ENCODE measurements around the gene KIAA1217. TPM values are rescaled to one million over a fixed set of nuclear protein-coding genes. Genes with fewer than 3 reads are reported as not detected.

The KIAA1217 gene
- polyA plus RNA-seq, 1 donor from 2014 or later, result 0.22 TPM

GRCh38 chr10:24579448-24579847 lies 370.5 kb downstream of the KIAA1217 start:
- Histone ChIP-seq H4K20me1 (ENCODE audit: insufficient read depth) (no peaks in the 10 kb centered on the region), H3K9ac (ENCODE audit: low read length) (no peak overlapping the region), H2AFZ (ENCODE audit: low read depth, low read length) (no peak overlapping the region), H3F3A (ENCODE audit: insufficient read depth, low read length, poor library complexity, severe bottlenecking) (no peaks in the 10 kb centered on the region), H3K4me3 (ENCODE audit: low read length) (peak overlapping the region; percentile 8), H3K27ac (ENCODE audit: low read length) (no peak overlapping the region), H3K4me2 (ENCODE audit: low read length) (no peak overlapping the region), H3K9me2 (ENCODE audit: insufficient read depth, low read length) (no peaks in the 10 kb centered on the region), H3K9me3 (ENCODE audit: low read length) (no peaks in the 10 kb centered on the region), H3K27me3 (ENCODE audit: insufficient read depth, low read depth, low read length) (no peaks in the 10 kb centered on the region), H3K79me2 (replicated peaks; ENCODE audit: insufficient read depth, low read length) (no peaks in the 10 kb centered on the region), H3K36me3 (ENCODE audit: insufficient read depth, low read length) (peaks cover 6% of the 10 kb centered on the region)
- TF ChIP-seq RAD21 (conservative IDR thresholded peaks at IDR 0.05), result no peak

GRCh38 chr10:24579906-24580305 lies 371.0 kb downstream of the KIAA1217 start:
- Histone ChIP-seq H3K27me3 (ENCODE audit: insufficient read depth, low read depth, low read length) (no peaks in the 10 kb centered on the region), H3K4me2 (ENCODE audit: low read length) (no peak overlapping the region), H3K9me2 (ENCODE audit: insufficient read depth, low read length) (no peaks in the 10 kb centered on the region), H3K27ac (ENCODE audit: low read length) (no peak overlapping the region), H3F3A (ENCODE audit: insufficient read depth, low read length, poor library complexity, severe bottlenecking) (no peaks in the 10 kb centered on the region), H2AFZ (ENCODE audit: low read depth, low read length) (no peak overlapping the region), H3K9ac (ENCODE audit: low read length) (no peak overlapping the region), H4K20me1 (ENCODE audit: insufficient read depth) (no peaks in the 10 kb centered on the region), H3K79me2 (replicated peaks; ENCODE audit: insufficient read depth, low read length) (no peaks in the 10 kb centered on the region), H3K4me3 (ENCODE audit: low read length) (peak overlapping the region; percentile 8), H3K9me3 (ENCODE audit: low read length) (no peaks in the 10 kb centered on the region), H3K36me3 (ENCODE audit: insufficient read depth, low read length) (peaks cover 6% of the 10 kb centered on the region)
- TF ChIP-seq RAD21 (conservative IDR thresholded peaks at IDR 0.05) (no peak), CTCF (IDR thresholded peaks at IDR 0.05; ENCODE audit: poor library complexity, severe bottlenecking) (no peak), POLR2AphosphoS5 (IDR thresholded peaks at IDR 0.05) (peak; percentile 32), REST (IDR thresholded peaks at IDR 0.05; ENCODE audit: borderline replicate concordance) (no peak)

- Histone ChIP-seq H3K4me2 (ENCODE audit: low read length) (no peak overlapping the region), H3K36me3 (ENCODE audit: insufficient read depth, low read length) (peaks cover 19% of the 10 kb centered on the region), H3K4me3 (ENCODE audit: low read length) (no peak overlapping the region), H3K27me3 (ENCODE audit: insufficient read depth, low read depth, low read length) (no peaks in the 10 kb centered on the region), H2AFZ (ENCODE audit: low read depth, low read length) (no peak overlapping the region), H3F3A (ENCODE audit: insufficient read depth, low read length, poor library complexity, severe bottlenecking) (no peaks in the 10 kb centered on the region), H3K27ac (ENCODE audit: low read length) (no peak overlapping the region), H4K20me1 (ENCODE audit: insufficient read depth) (no peaks in the 10 kb centered on the region), H3K9ac (ENCODE audit: low read length) (no peak overlapping the region), H3K9me3 (ENCODE audit: low read length) (no peaks in the 10 kb centered on the region), H3K79me2 (replicated peaks; ENCODE audit: insufficient read depth, low read length) (no peaks in the 10 kb centered on the region), H3K9me2 (ENCODE audit: insufficient read depth, low read length) (no peaks in the 10 kb centered on the region)
- TF ChIP-seq EZH2 (IDR thresholded peaks at IDR 0.05; ENCODE audit: borderline replicate concordance, insufficient read depth, low read length, poor library complexity, severe bottlenecking) (no peak), TAF1 (IDR thresholded peaks at IDR 0.05; ENCODE audit: low read depth) (no peak), EP300 (conservative IDR thresholded peaks at IDR 0.05; ENCODE audit: poor library complexity, severe bottlenecking) (no peak), MXI1 (conservative IDR thresholded peaks at IDR 0.05; ENCODE audit: poor library complexity, severe bottlenecking) (no peak), POLR2AphosphoS5 (IDR thresholded peaks at IDR 0.05) (no peak), RAD21 (conservative IDR thresholded peaks at IDR 0.05) (no peak), CTCF (IDR thresholded peaks at IDR 0.05; ENCODE audit: poor library complexity, severe bottlenecking) (no peak), REST (IDR thresholded peaks at IDR 0.05; ENCODE audit: borderline replicate concordance) (no peak), SMC3 (conservative IDR thresholded peaks at IDR 0.05; ENCODE audit: poor library complexity) (no peak)
These were observed 380.3 kb downstream of the KIAA1217 start for GRCh38 chr10:24589265-24589664.
